Testis (tissue), 2 donors: Measurements from ENCODE around the gene FAM222A.

Source experiments
- POLR2A ChIP-seq: fragments of 450-650 bp; IDR thresholded peaks from one replicate; pipeline ENCODE4 v1.6.1; 2017; ENCODE audit warnings: antibody characterized with exemption, mild to moderate bottlenecking, moderate library complexity
- TF ChIP-seq, protein P1 (sequence below), 3 experiments: fragments of 450-650 bp in 2 of 3; fragments of 200-600 bp in 1 of 3; sonication (generic) in 1 of 3; IDR thresholded peaks; one replicate each; pipeline ENCODE4 v1.5.1; 2016 to 2019; ENCODE audit warnings: antibody characterized with exemption in 3 of 3, mild to moderate bottlenecking in 2 of 3, moderate library complexity in 1 of 3

DNA sequence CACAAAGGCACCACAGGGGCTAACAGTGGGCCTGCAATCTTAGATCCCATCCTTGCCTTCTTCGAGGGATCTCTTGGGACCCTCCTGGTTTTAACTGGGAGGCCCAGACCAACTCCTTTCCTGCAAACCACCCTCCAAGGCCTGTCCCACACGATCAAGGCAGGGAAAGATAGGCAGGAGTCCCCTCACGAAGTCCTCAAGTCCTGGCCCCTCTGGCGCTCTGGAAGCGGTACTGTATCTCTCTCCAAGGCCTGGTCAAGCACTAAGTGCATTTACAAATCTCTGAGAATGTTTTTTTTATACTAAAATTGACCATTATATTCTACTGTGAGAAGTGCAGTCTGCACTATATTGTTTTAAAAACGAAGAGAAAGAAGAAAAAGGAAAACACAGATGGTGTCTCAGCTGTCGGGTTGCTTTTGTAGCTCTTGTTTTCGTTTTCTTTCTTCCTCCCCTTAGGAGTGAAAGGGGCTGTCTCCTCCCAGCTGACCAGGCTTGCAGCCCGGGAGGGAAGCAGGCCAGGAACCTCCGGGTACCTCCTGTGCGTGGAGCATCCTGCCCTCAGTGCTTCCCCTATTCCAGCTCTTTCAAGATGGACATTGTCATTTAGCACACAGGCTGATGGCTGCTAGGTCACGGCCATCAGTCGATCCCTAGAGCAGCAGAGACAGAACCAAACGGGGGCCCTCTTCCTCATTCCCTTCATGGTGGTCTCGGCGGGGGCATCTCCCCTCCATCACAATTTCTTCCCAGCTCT, 56.7 kb downstream of the FAM222A start:
- no peak for TF ChIP-seq POLR2A
- TF ChIP-seq, protein P1, sequence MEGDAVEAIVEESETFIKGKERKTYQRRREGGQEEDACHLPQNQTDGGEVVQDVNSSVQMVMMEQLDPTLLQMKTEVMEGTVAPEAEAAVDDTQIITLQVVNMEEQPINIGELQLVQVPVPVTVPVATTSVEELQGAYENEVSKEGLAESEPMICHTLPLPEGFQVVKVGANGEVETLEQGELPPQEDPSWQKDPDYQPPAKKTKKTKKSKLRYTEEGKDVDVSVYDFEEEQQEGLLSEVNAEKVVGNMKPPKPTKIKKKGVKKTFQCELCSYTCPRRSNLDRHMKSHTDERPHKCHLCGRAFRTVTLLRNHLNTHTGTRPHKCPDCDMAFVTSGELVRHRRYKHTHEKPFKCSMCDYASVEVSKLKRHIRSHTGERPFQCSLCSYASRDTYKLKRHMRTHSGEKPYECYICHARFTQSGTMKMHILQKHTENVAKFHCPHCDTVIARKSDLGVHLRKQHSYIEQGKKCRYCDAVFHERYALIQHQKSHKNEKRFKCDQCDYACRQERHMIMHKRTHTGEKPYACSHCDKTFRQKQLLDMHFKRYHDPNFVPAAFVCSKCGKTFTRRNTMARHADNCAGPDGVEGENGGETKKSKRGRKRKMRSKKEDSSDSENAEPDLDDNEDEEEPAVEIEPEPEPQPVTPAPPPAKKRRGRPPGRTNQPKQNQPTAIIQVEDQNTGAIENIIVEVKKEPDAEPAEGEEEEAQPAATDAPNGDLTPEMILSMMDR (IDR thresholded peaks at IDR 0.05): no peak
